ENCODE results near the gene AGK.

Gene AGK

DNA sequence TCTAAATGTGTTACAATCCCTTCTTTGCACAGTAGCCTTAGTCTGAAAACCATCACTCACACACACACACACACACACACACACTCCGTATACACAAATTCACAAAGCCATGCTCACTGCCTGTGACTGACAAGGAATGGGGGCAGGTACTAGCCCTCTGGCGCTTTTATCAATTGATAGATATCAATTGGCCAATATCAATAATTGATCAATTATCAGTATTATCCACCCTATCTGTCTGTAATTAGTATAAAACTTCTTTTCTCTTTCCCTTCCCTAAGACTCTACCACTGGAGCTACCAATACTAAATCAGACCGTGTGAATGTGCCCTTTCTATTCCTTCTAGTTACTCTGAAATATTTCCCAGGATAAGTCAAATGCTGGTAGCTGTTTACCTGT lies 148.7 kb downstream of the AGK start:
- in situ Hi-C loops (cut with MboI; ENCODE audit: low sequenced_read_pairs), result no loop called here

DNA sequence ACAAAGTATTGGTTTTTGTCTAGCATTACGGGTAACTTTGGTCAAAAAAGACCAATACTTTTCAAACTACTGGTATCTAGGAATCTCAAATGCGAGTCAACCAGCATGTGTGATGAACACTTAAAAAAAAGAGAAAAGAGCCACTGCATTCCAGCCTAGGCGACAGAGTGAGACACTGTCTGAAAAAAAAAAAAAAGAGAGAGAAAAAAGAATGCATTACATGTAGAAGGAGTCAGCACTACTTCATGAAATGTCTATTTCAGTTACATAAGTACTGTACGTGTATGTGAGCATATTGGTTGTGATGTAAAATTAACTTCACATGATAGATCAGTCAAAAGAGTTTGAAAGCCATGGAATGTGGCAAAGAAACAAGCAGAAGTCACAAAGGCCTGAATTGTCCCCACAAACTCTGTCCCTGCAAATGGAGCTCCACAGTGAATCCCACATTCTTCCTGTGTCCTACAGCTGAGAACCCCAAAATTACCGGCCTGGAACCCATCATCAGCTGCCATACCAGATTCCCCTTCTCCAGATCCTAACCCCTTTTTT lies 149.2 kb downstream of the AGK start:
- in situ Hi-C loops (cut with MboI; ENCODE audit: low sequenced_read_pairs), result no loop called here

DNA sequence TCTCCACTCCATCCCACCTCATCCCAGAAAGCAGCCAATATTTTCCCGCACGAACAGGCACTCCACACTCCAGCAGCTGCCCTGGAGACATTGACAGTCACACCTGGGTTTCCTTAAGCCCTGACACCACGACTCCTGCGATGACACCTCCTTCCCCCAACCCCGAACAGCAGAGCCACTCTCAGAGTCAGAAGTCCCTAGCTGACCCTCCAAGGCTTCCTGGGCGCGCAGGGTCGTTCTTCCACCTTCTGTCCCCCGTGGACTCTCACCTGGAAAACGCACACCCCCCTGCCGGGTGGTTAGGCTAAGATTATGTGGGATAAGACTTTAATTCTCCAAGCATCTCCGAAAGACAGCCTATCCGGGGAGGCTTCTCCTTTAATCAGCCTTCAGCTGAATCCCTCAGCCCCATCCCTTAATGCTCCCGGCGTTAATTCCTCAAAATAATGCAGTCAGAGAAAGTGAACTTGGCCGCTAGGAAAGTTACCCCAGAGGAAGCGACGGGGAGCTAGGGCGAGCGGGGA lies 149.7 kb downstream of the AGK start:
- in situ Hi-C loops (cut with MboI; ENCODE audit: low sequenced_read_pairs), result no loop called here

DNA sequence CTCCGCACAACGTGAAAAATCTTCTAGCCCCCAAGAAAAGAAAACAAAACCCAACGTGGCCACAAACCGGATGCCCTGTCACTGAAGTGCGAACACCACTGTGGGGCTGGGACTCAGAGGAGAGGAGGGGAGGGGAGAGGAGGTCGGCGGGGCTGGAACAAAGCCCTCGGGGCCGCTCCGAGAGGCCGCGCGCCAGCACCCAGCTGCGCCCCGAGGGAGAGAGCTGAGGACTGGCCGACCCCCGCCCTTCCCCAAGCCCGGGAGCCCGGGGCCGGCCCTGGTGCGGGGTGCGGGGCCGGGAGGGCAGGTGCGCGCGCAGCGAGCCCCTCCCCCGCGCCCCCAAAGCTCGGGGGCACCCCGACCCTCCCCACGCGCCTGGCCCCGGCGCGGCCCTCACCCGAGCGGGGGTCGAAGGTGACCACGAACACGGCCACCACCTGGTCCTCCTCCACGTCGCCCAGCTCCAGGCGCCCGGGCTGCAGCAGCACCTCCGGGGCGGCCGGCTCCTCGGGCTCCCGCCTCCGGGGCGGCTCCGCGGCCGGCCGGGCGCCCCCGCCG lies 150.4 kb downstream of the AGK start:
- in situ Hi-C loops (cut with MboI; ENCODE audit: low sequenced_read_pairs), result no loop called here

DNA sequence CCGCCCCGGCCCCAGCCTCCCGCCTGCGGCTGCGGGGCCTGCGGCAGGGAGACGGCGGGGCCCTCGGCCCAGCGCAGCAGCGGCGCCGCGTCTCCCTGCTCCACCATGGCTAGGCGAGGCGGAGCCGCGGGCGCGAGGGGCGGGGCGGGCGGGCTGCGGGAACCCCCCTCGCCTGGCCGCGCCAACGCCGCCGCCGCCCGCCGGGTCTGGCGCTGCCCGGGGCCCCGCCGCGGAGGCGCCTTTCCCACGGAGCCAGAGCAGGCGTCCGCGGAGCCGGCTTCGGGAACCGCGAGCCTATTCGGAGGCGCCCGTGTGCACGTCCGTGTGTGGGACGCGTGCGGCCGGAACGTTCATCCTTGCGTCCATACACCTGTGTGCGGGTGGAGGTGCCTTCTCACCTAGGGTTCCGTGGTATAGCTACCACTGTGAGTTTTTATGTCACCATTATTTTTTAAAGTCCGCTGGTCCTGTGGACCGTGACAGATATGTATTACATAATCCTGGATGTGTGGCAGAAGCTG lies 150.9 kb downstream of the AGK start, which contains the start of gene DENND11:
Gene DENND11, minus strand, starts transcription at position 120 of the 521 bp plus-strand sequence. Its CDS starts 13 bp downstream, at position 107.
- in situ Hi-C loops (cut with MboI; ENCODE audit: low sequenced_read_pairs), result no loop called here

DNA sequence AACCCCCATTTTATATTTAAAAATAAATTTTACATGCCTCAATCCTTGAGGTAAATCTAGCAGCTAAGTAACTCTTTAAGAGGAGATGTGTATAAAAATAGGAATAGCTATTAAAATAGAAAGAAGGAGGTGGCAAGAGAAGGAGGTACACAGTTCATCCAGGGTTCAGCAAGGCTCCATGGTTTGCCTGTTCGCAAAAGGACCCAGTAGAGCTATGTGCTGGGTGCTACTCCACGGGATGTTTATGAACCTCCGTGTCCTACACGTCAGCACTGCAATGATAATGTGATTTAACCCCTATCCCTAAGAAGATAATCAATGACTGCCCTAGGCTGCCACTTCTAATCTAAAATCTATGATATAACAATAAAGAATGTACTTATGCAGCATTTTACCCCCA lies 151.7 kb downstream of the AGK start:
- in situ Hi-C loops (cut with MboI; ENCODE audit: low sequenced_read_pairs), result no loop called here

DNA sequence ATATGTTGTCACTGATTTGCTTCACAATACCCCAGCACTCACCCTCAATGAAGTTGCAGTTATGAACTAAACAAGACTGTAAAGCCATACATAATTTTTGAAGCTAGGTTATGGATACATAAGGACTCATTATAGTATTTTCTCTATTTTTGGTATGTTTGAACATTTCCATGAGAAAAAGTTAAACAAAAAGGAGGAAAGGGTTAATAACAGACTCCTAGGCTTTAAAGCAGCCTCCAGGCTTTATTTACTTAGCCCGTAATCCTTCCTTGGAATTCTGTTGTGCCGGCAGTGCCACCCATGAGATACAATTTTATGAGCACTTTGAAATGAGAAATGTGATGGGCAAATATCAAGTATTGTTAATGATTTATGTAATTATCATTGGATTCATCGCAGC lies 152.9 kb downstream of the AGK start:
- in situ Hi-C loops (cut with MboI; ENCODE audit: low sequenced_read_pairs), result no loop called here

DNA sequence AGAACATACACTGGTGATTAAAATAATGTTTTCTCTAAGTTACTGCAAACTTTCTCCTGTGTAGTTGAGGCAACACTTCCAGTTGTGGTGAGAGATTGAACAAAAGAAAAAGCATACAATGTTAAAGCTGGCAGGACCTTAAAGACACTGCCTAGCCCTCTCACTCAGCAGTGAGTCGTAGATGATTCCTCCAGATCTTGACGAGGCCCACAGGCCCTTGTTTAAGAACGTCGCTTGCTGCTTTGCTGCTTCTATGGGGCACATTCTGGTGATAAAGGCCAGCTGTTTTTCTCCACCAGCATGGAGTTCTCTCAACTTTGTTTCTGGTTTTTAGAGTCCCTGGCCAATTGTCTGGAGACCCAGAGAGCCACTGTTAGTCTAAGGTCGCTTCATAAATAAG lies 153.5 kb downstream of the AGK start:
- in situ Hi-C loops (cut with MboI; ENCODE audit: low sequenced_read_pairs), result no loop called here

Measured in hTERT RPE-1 (cell line).